HG03159 (cell line): ENCODE data around the gene LRRN4CL.
"Not testable (repeated sequence)": the region's sequence is repeated elsewhere in the genome, so short reads cannot be mapped to it uniquely, and the experiment has no call there.

Experiments
- ATAC-seq: cut with Tn5 transposase; IDR thresholded peaks from one replicate; pipeline ENCODE4 v1.9.1; 2021; ENCODE audit warnings: mild to moderate bottlenecking, moderate library complexity; ENCODE audit not compliant: unreplicated experiment

The LRRN4CL gene

GRCh38 chr11:62710001-62710345, 20.6 kb upstream of the LRRN4CL start:
- ATAC-seq: no peak

- ATAC-seq: peak; percentile 65
Measured at GRCh38 chr11:62709247-62710000, 20.1 kb upstream of the LRRN4CL start.

- ATAC-seq: no peak
Measured at GRCh38 chr11:62708793-62709192, 19.5 kb upstream of the LRRN4CL start.

- no peak for ATAC-seq
Measured at GRCh38 chr11:62708392-62708791, 19.1 kb upstream of the LRRN4CL start.

- ATAC-seq: no peak
Measured at GRCh38 chr11:62707277-62707861, 18.0 kb upstream of the LRRN4CL start, which contains the start of the genes BSCL2 and GNG3. BSCL2 (minus strand) TSS chr11:62707424; CDS start chr11:62707195, 229 bp downstream. GNG3 (plus strand) TSS chr11:62707676; CDS start chr11:62708296, 620 bp downstream.

GRCh38 chr11:62706850-62707247, 17.5 kb upstream of the LRRN4CL start:
- no peak for ATAC-seq

GRCh38 chr11:62705880-62706849, 16.8 kb upstream of the LRRN4CL start:
- ATAC-seq: peak; percentile 52

- no peak for ATAC-seq
Measured at GRCh38 chr11:62705413-62705812, 16.1 kb upstream of the LRRN4CL start.

GRCh38 chr11:62703921-62704320, 14.6 kb upstream of the LRRN4CL start:
- ATAC-seq: not testable (repeated sequence)

- no peak for ATAC-seq
Measured at GRCh38 chr11:62702246-62702645, 12.9 kb upstream of the LRRN4CL start.

- ATAC-seq: no peak
Measured at GRCh38 chr11:62694455-62695167, 5.3 kb upstream of the LRRN4CL start.

- ATAC-seq: not testable (repeated sequence)
Measured at GRCh38 chr11:62693624-62694023, 4.3 kb upstream of the LRRN4CL start.

GRCh38 chr11:62688491-62688890, 839 bp downstream of the LRRN4CL start:
- ATAC-seq: no peak

- no peak for ATAC-seq
Measured at GRCh38 chr11:62687508-62688396, 1.6 kb downstream of the LRRN4CL start.

- ATAC-seq: no peak
Measured at GRCh38 chr11:62682518-62682917, 6.8 kb downstream of the LRRN4CL start.

- ATAC-seq: no peak
Measured at GRCh38 chr11:62680825-62681240, 8.5 kb downstream of the LRRN4CL start.

GRCh38 chr11:62678770-62679696, 10.3 kb downstream of the LRRN4CL start, which contains the start of gene UBXN1:
UBXN1 (minus strand) TSS chr11:62679073; CDS start chr11:62678923, 150 bp downstream.
- peak; percentile 65 for ATAC-seq

GRCh38 chr11:62678433-62678769, 10.9 kb downstream of the LRRN4CL start:
- ATAC-seq: no peak

- ATAC-seq: no peak
Measured at GRCh38 chr11:62677714-62678113, 11.6 kb downstream of the LRRN4CL start.
